GM18507 (cell line): ENCODE measurements around the gene ETV6.
"Not testable (repeated sequence)": the region's sequence is repeated elsewhere in the genome, so short reads cannot be mapped to it uniquely, and the experiment has no call there.

Experiments
- DNase-seq: peaks from one replicate; pipeline ENCODE4 v3.0.0; 2011; ENCODE audit warnings: low read depth; ENCODE audit not compliant: insufficient read length; ENCODE audit errors: extremely low spot score
- FAIRE-seq: peaks from 2 replicates; lab custom pipeline; 2011; peaks lifted over from hg19 to GRCh38; lab: Jason Lieb, UNC

Gene ETV6

GRCh38 chr12:11649413-11650285 is at the start of gene ETV6:
TSS of gene ETV6 (plus strand) at chr12:11649674. CDS start at chr12:11650128, 454 bp downstream.
- DNase-seq = peak; percentile 63
- FAIRE-seq = peak; percentile 92

DNA sequence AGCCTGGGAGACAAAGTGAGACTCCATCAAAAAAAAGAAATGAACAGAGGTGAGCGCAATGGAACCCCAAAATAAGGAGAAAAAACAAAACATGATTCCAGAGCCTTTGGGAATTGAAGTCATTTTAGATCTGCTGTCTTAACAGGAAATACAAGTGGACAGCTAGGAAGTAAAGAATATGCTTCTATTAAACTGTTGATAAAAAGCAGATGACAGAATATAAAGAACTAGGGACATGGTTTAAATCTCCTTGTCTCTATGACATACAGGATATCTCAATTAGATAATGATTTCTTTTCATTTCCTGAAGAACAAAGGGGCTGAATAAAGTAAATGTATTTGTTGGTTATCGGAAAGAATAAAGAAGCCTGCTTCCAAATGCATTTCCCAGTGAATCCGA is 49.3 kb upstream of the ETV6 start:
- FAIRE-seq = no peak
- no peak for DNase-seq

DNA sequence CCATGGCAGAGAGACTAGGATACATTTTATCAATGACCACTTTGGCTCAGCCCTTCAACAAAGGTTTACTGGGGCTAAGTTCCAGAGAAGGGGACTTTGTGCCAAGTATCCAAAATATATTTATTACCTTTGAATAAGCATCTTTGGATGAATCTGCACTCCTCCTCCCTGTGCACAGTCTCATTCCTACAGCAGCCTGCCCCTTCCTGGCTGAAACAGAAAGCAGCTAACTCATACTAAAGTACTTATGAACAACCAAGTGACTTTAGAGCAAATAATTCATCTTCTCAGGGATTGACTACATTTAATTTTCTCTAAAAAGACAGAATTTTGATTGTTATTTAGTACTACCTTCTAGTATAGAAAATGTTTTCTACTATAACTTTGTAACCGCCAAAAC is 47.8 kb upstream of the ETV6 start:
- DNase-seq = no peak

GRCh38 chr12:11607313-11608081 is 42.0 kb upstream of the ETV6 start:
- FAIRE-seq = no peak

More for the DNA sequence above, 47.8 kb upstream of the ETV6 start:
- no peak for FAIRE-seq

DNA sequence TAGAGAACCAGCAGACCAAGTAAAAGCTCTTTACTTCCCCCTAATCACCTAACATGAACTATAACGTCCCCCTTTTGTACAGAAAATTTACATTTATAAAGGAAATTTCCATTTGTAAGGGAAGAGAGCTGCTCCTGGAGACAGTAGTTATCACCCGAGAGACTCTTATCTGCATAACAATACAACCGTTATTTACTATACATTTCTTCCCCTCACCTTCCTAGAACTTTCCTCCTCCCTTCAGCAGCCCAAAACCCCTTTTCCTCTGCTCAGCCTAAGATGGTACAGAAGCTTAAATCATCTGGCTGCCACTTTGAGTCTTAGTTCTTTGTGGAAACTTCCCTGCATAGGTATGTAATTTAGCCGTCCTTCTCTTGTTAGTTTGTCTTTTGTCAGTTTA is 40.4 kb upstream of the ETV6 start:
- FAIRE-seq (no peak), DNase-seq (no peak)

More at GRCh38 chr12:11607313-11608081, 42.0 kb upstream of the ETV6 start:
- no peak for DNase-seq

GRCh38 chr12:11615481-11615880 is 34.0 kb upstream of the ETV6 start:
- DNase-seq (no peak), FAIRE-seq (no peak)

GRCh38 chr12:11618046-11618445 is 31.4 kb upstream of the ETV6 start:
- no peak for DNase-seq
- FAIRE-seq = no peak

DNA sequence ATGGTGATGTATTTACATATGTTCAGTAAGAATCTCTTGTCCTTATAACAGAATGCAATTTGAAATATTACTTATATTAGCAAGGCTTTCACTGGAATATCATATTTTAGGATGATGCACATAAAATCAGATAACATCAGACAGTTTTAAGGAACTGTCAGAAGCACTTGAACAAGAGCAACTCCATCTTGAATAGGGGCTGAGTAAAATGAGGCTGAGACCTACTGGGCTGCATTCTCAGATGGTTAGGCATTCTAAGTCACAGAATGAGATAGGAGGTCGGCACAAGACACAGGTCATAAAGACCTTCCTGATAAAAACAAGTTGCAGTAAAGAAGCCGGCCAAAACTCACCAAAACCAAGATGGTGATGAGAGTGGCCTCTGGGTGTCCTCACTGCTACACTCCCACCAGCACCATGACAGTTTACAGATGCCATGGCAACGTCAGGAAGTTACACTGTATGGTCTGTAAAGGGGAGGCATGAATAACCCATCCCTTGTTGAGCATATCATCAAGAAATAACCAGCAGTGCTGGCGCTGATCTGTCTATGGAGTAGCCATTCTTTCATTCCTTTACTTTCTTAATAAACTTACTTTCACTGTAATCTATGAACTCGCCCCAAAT is 27.6 kb upstream of the ETV6 start:
- DNase-seq = no peak
- FAIRE-seq = peak; percentile 76

GRCh38 chr12:11622876-11623281 is 26.6 kb upstream of the ETV6 start:
- DNase-seq = no peak
- no peak for FAIRE-seq

GRCh38 chr12:11623382-11623781 is 26.1 kb upstream of the ETV6 start:
- FAIRE-seq = no peak
- DNase-seq = no peak

DNA sequence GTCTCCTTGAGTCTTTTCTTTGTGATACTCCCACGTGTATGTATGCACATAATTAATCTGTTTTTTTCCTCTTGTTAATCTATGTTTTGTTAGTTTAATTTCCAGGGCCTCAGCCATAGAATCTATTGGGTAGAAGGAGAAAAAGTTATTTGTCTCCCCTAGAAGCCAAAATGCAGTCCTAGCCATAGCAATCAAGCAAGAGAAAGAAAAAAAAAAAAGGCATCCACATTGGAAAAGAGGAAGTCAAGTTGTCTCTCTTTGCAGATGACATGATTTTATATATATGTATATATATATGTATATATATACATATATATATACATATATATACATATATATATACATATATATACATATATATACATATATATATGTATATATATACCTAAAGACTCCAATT is 25.4 kb upstream of the ETV6 start:
- no peak for FAIRE-seq

GRCh38 chr12:11627709-11628108 is 21.8 kb upstream of the ETV6 start:
- DNase-seq, FAIRE-seq: not testable (repeated sequence)

More for the DNA sequence above, 25.4 kb upstream of the ETV6 start:
- DNase-seq = no peak

DNA sequence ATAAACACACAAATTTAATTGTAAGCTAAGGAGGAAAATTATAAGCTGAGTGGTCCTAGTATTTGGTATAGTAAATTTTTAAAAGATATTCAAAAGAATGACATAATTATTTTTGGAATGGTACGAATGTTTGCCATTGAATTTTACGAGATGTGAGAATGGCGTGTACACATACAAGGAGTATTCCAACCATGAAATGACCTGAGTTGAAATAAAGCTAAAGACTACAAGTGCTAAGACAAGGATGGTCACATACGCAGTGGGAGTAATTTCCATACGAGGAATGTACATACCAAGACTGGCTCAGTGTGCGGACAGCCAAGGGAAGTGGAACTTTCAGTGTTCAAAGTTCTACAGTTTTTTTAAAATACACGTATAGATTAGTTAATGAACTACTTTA is 21.1 kb upstream of the ETV6 start:
- DNase-seq = no peak
- no peak for FAIRE-seq

- FAIRE-seq (no peak), DNase-seq (no peak)
These were observed 19.3 kb upstream of the ETV6 start for GRCh38 chr12:11630046-11630706.

- no peak for DNase-seq
- FAIRE-seq = no peak
These were observed 18.2 kb upstream of the ETV6 start for GRCh38 chr12:11631288-11631687.

DNA sequence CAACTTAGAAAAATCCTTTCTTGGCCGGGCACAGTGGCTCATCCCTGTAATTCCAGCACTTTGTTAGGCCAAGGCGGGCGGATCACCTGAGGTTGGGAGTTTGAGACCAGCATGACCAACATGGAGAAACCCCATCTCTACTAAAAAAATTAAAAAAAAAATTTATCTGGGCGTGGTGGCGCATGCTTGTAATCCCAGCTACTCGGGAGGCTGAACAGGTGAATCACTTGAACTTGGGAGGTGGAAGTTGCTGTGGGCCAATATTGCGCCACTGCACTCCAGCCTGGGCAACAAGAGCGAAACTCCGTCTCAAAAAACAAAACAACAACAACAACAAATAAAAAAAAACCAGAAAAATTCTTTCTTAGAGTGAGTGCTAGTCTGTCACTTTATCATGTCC is 17.6 kb upstream of the ETV6 start:
- not testable (repeated sequence) for FAIRE-seq, DNase-seq

DNA sequence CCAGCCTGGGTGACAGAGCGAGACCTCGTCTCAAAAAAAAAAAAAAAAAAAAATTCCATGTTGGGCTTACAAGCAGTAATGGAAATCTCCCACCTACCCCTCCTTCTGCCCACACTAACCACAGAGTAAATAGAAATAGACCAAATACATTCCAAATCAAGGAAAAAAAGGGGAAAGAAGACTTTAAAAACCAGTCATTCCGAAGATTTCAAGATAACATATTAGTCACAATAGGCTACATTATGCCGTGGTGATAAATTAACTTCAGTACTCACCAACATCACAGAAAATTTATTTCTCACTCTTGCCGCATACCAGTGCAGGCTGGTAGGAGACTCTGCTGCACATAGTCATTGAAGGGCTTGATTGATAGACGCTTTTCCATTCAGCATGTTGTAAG is 15.5 kb upstream of the ETV6 start:
- DNase-seq (no peak), FAIRE-seq (no peak)

DNA sequence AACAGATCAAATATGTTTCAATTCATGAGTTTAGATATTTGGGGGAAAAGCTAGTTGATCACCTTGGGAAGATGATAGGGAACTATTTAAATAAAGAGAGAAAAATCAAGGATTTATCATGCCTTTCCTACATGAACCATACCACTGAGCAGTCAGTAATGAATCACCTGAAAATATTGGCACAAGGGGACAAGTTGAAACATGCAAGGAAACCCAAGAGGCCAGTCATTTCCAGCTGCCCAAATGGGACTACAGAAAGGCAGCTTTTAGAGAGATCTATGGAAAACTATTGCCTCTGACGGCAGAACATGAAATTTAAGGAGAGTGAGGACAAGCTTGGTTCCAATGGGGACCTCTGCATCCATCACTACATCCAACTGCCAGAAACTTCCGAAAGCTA is 14.1 kb upstream of the ETV6 start:
- FAIRE-seq (no peak), DNase-seq (no peak)

- no peak for FAIRE-seq
- DNase-seq = no peak
These were observed 11.1 kb upstream of the ETV6 start for GRCh38 chr12:11638315-11638916.
